GM21723 (cell line): Measurements from ENCODE around the gene DNHD1.

ENCODE experiments used
- ATAC-seq: cut with Tn5 transposase; IDR thresholded peaks from one replicate; pipeline ENCODE4 v1.9.1; 2021; ENCODE audit warnings: mild to moderate bottlenecking, moderate library complexity; ENCODE audit not compliant: unreplicated experiment

The DNHD1 gene

GRCh38 chr11:6561288-6561687 lies 64.2 kb downstream of the DNHD1 start:
- ATAC-seq = no peak

DNA sequence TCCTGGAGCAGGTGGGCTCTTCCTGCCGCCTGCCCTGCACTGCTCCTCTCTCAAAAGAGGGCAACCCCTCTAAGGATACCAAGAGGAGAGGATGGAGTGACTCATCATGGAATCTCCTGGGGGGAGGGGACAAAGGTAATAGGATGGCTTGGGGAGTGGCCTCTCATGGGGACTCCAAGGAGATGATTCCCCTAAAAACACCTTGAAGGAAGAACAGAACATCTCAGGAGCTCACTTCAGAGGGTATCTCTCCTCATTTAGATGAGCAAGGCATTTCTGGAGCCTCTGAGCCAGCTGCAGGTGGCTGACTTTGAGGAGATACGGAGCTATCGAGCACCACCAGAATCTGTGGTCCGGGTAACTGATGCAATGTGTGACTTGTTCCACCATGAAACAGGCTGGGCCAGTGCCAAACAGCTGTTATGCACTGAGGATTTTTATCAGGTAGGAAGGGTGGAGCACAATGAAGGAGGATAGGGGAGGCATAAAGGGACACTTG lies 66.1 kb downstream of the DNHD1 start:
- no peak for ATAC-seq

DNA sequence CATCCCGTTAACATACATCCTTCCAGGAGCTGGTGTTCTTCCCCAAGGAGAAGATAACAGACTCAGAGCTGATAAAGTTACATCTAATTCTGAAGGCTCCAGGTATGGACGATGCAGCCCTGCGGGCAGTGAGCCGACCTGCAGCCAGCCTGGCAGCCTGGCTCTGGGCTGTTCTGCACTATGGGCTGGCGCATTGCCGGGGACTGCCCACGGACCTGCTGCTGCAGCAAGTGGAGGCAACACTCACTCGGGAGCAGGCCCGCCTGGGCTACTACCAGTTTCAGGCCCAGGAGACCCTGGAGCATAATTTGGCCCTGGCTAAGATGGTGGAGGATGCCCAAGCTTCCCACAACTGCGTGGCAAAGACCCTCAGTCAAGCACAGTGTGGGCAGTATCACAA lies 66.6 kb downstream of the DNHD1 start:
- no peak for ATAC-seq

DNA sequence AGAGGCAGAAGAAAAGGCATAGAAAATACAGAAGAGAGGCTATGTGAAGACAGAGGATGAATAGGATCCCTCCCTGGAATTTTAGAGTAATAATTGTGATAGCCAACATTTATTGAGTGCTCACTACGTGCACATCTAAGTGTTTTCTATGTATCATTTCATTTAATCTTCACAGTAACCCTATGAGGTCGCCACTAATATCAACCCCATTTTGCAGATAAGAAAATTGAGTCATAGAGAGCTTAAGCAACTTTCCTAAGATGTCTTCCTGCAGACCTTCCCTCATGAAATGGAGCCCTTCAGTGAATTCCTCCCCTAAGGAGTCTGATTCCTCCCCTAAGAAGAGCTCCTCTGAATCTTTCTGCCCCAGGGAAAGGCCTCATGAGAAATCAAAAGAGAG lies 68.2 kb downstream of the DNHD1 start:
- no peak for ATAC-seq

- no peak for ATAC-seq
Observed at GRCh38 chr11:6565988-6566703, 69.1 kb downstream of the DNHD1 start.

DNA sequence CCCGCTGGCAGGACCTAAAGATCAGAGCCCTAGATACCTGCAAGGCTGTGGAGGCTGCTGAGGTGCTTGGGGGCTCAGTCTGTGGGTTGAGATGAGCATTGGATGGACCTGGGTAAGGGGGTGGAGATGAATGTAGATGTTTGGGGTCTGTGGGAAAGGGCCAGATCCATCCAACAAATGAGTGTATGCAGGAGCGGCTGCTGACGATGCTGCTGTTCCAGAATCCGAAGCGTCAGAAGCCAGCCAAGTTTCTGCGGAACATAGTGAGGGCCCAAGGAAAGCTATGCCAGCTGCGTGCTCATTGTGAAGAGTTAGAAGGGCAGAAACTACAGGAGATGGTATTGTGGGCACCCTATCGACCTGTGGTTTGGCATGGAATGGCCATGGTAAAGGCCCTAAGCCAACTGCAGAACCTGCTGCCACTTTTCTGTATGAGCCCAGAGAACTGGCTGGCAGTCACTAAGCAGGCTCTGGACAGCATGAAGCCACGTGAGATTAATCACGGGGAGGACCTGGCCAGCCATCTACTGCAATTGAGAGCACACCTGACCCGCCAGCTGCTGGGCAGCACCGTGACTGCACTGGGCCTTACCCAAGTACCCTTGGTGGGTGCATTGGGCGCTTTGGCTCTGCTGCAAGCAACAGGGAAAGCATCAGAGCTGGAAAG lies 69.8 kb downstream of the DNHD1 start:
- no peak for ATAC-seq

GRCh38 chr11:6567371-6567745 lies 70.3 kb downstream of the DNHD1 start:
- no peak for ATAC-seq

- ATAC-seq = no peak
Observed at GRCh38 chr11:6568191-6568918, 71.3 kb downstream of the DNHD1 start.

DNA sequence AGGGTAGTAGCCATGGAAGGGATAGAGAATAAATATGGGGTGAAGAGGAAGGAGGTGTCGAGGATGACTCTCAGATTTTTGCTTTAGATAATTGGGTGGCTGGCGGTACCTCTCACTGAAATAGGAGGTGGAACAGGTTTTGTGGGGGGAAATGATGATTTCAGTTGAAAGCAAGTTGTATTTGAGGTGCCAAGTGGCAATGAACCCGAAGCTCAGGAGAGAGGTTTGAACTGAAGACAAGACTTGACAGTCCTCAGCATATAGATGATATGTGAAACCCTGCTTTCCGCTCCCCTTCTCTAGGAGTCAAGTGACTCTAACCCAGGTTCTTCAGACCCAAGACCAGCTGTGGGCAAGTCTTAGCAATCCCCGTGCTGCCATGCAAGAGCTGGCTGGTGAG lies 72.6 kb downstream of the DNHD1 start:
- ATAC-seq = no peak

- no peak for ATAC-seq
Observed at GRCh38 chr11:6570691-6571427, 73.8 kb downstream of the DNHD1 start.

GRCh38 chr11:6571434-6572008 lies 74.4 kb downstream of the DNHD1 start:
- ATAC-seq = no peak

DNA sequence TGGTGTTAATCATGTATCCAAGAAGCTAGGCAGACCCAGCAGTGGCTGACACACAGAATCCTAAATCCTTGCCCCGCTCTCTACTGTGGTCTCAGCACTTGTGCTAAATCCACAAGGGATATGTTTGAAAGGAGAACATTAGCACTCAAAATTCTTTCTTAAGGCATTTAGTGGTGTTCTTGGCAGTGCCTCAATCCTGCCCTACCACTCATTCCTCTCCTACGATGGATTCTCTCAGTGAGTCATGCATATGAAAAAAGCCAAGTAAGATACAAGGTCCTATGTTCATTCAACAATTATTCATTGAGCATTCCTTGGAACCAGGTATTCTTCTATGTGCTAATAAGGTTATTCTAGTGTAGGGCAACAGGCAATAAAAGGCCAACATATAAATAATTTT lies 75.1 kb downstream of the DNHD1 start:
- ATAC-seq = no peak

GRCh38 chr11:6574816-6575715 lies 78.0 kb downstream of the DNHD1 start:
- ATAC-seq = no peak

DNA sequence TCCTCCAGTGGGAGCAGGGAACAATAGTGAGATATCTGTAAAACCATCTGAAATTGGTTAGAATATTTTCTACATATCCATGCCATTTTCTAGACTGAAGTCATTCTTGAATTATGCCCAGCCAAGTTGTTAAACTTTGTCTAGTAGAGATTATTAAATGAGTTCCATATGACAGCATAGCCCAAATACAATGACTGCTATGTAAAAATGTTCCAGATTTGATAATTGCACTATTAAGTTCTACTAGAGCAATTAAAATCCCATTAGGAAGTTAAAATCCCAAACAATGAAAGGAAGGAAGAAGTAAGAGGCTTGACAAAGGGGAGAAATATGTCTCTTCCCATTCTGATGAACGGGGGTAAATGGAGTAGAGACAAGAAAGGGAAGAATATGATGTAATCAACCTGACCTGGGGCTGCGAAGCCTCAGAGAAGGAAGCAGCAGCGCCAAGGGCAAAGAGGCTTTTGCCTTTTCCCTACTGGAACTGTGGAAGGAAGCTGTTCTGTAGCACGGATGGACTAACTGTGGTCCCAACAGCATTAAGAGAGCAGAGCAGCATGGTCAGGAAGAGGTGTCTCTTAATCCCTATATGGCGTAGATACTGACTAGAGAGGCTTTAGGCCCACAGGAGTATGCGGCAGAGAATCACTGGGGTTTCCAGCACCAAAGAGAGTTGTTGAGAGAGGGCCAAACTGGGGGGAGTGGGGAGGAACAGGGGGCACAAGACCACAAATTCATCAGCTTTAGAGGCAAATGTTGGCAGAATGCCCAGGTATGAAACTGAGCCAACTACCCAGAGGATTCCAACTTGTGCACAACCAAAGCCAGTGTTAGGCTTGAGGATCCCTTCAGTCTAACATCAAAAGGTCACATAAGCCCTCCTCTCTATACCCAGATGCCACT lies 79.6 kb downstream of the DNHD1 start:
- no peak for ATAC-seq

DNA sequence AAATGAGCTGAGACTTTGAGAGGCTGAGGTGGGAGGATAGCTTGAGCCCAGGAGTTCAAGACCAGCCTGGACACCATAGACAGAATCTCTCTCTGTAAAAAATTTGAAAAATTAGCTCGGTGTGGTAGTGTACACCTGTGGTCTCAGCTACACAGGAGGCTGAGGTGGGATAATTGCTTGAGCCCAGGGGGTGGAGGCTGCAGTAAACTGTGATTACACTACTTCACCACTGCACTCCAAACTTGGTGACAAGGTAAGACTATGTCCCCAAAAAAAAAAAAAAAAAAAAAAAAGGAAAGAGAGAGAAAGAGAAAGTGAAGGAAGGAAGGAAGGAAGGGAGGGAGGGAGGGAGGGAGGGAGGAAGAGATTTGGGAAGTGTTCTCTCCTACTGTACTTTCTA lies 81.1 kb downstream of the DNHD1 start:
- ATAC-seq = no peak

DNA sequence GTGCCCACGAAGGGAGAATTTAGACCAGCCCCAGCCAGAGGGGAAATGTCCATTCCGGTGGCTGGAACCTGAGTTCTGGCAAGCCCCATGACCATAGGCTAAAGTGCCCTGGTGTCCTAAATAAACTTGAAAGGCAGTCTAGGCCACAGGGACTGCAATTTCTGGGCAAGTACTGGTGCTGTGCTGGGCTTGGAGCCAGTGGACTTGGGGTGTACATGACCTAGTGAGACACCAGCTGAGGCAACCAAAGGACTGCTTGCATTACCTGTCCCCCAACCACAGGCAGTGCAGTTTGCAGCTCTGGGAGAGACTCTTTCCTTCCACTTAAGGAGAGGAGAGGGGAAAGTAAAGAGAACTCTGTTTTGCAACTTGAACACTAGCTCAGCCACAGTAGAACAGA lies 82.6 kb downstream of the DNHD1 start:
- ATAC-seq = no peak

GRCh38 chr11:6583584-6583983 lies 86.5 kb downstream of the DNHD1 start:
- ATAC-seq = no peak

DNA sequence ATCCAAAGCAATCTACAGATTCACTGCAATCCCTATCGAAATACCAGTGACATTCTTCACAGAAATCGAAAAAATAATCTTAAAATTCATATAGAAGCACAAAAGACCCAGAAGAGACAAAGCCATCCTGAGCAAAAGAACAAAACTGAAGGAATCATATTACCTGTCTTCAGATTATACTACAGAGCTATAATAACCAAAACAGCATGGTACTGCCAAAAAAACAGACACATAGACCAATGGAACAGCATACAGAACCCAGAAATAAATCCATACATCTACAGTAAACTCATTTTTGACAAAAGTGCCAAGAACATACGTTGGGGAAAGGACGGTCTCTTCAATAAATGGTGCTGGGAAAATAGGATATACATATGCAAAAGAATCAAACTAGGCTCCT lies 87.4 kb downstream of the DNHD1 start:
- no peak for ATAC-seq
